H1 (cell line): ENCODE measurements around the gene JDP2. TPM values are rescaled to one million over a fixed set of nuclear protein-coding genes. Genes with fewer than 3 reads are reported as not detected.

Source experiments
- polyA plus RNA-seq, 7 experiments: library from polyadenylated mRNA; depleted of rRNA in 3 of 7; stranded (reverse) in 5 of 7; unstranded in 2 of 7; fragments of >200 nt in 5 of 7; fragments of 200-250 nt in 2 of 7; gene quantifications; 1 replicate in 5 of 7; 2 replicates in 1 of 7; 4 replicates in 1 of 7; pipeline versions ENCODE4 v1.2.1 to v1.2.3, GENCODE V29; 2011 to 2013; ENCODE audit warnings: missing spikeins in 2 of 7, mixed read lengths in 2 of 7
- total RNA-seq: library from RNA; stranded (reverse); fragmentation: NEBNext Ultra II Directional; extraction: Animal tissue kit (Norgen Biotek cat#: 25700); gene quantifications from 2 replicates; pipeline ENCODE4 v1.2.1, GENCODE V29; 2021
- TF ChIP-seq, protein P1 (sequence below): IDR thresholded peaks from 2 replicates; pipeline ENCODE4 v1.6.1; 2011; ENCODE audit warnings: low read depth, mild to moderate bottlenecking, low read length; ENCODE audit not compliant: insufficient read depth

The JDP2 gene
- total and polyA plus RNA-seq, 2 of the 8 experiments (the other 6 are each of a cell fraction or from before 2014, with no cell fraction given), result 8.9 to 27.2 TPM

DNA sequence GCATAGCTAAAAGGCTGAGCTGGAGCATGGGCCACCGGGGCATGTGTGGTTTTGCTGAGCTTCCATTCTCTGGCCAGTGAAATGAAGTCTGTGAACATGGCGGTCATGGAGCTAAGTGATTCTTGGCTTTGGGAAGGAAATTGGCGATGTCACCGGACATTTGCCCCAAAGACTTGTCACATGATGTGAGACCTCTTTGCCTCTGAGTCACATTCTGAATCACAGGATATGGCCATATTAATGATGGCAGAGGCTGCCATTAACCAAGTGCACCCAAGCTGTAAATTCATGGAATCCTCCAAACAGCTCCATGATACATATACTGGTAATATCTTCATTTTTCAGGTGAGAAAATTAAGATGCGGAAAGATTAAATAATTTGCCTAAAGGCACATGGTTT lies 67.1 kb downstream of the JDP2 start (continued):
- TF ChIP-seq, protein P1, sequence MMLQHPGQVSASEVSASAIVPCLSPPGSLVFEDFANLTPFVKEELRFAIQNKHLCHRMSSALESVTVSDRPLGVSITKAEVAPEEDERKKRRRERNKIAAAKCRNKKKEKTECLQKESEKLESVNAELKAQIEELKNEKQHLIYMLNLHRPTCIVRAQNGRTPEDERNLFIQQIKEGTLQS, result no peak
